Neural progenitor cell (in vitro differentiated cells): Measurements from ENCODE around the gene KNDC1. TPM values are rescaled to one million over a fixed set of nuclear protein-coding genes. Genes with fewer than 3 reads are reported as not detected.

Experiments used
- DNase-seq: peaks from one replicate; pipeline ENCODE4 v3.0.0-alpha.2; 2016; ENCODE audit warnings: low spot score
- H2AFZ ChIP-seq: fragments of 200-600 bp; sonication (generic); replicated peaks from 2 replicates; pipeline ENCODE4 v1.6.1; 2016; ENCODE audit warnings: antibody characterized with exemption
- H3F3A ChIP-seq: fragments of 200-600 bp; sonication (generic); 2 replicates; pipeline ENCODE4 v1.6.1; 2016; ENCODE audit warnings: antibody characterized with exemption, low read depth
- H3K27ac ChIP-seq: fragments of 200-600 bp; sonication (generic); 2 replicates; pipeline ENCODE4 v1.5.1; 2016; ENCODE audit warnings: mild to moderate bottlenecking
- H3K27me3 ChIP-seq: fragments of 200-600 bp; sonication (generic); 2 replicates; pipeline ENCODE4 v1.6.1; 2016; ENCODE audit warnings: mild to moderate bottlenecking, moderate library complexity
- H3K36me3 ChIP-seq: fragments of 200-600 bp; sonication (generic); 2 replicates; pipeline ENCODE4 v1.5.1; 2016
- H3K4me1 ChIP-seq: fragments of 200-600 bp; sonication (generic); 2 replicates; pipeline ENCODE4 v1.6.1; 2016; ENCODE audit warnings: mixed run types
- H3K4me2 ChIP-seq: fragments of 200-600 bp; sonication (generic); 2 replicates; pipeline ENCODE4 v1.6.1; 2016
- H3K4me3 ChIP-seq: fragments of 200-600 bp; sonication (generic); 2 replicates; pipeline ENCODE4 v1.5.1; 2016
- H3K79me2 ChIP-seq: fragments of 200-600 bp; sonication (generic); 2 replicates; pipeline ENCODE4 v1.6.1; 2016; ENCODE audit warnings: low read depth
- H3K9ac ChIP-seq: fragments of 200-600 bp; sonication (generic); 2 replicates; pipeline ENCODE4 v1.6.1; 2016
- H3K9me3 ChIP-seq: fragments of 200-600 bp; sonication (generic); 2 replicates; pipeline ENCODE4 v1.5.1; 2016; ENCODE audit warnings: low read depth
- H4K20me1 ChIP-seq: fragments of 200-600 bp; sonication (generic); 2 replicates; pipeline ENCODE4 v1.6.1; 2016; ENCODE audit warnings: low read depth
- H3K27ac Mint-ChIP-seq: 3 replicates; pipeline ENCODE4 v1.8.0; 2021; ENCODE audit warnings: mixed read lengths
- H3K27me3 Mint-ChIP-seq: 2 replicates; pipeline ENCODE4 v1.8.0; 2022; ENCODE audit warnings: low read depth, mild to moderate bottlenecking, inconsistent platforms, moderate library complexity, mixed read lengths; ENCODE audit not compliant: insufficient read depth
- H3K36me3 Mint-ChIP-seq: 3 replicates; pipeline ENCODE4 v1.8.0; 2021; ENCODE audit warnings: mixed read lengths
- H3K4me1 Mint-ChIP-seq: 3 replicates; pipeline ENCODE4 v1.8.0; 2021; ENCODE audit warnings: mixed read lengths
- H3K4me3 Mint-ChIP-seq: 3 replicates; pipeline ENCODE4 v1.8.0; 2021; ENCODE audit warnings: mild to moderate bottlenecking, moderate library complexity, mixed read lengths
- H3K9me3 Mint-ChIP-seq: 3 replicates; pipeline ENCODE4 v1.8.0; 2020; ENCODE audit warnings: mixed read lengths
- EZH2 ChIP-seq: fragments of 200-600 bp; sonication (generic); IDR thresholded peaks from 2 replicates; pipeline ENCODE4 v1.6.1; 2017; ENCODE audit warnings: antibody characterized with exemption, mild to moderate bottlenecking, moderate library complexity
- EZH2phosphoT487 ChIP-seq: fragments of 200-600 bp; sonication (generic); IDR thresholded peaks from 2 replicates; pipeline ENCODE4 v1.6.1; 2017; ENCODE audit warnings: antibody characterized with exemption
- total RNA-seq: library from RNA; depleted of rRNA; stranded (reverse); fragments of >200 nt; gene quantifications from 2 replicates; pipeline ENCODE4 v1.2.3, GENCODE V29; 2015; ENCODE audit warnings: low replicate concordance
- TF ChIP-seq, protein P1 (sequence below): fragments of 200-600 bp; sonication (generic); IDR thresholded peaks from 2 replicates; pipeline ENCODE4 v1.5.1; 2017; ENCODE audit warnings: antibody characterized with exemption, mild to moderate bottlenecking

The KNDC1 gene
- total RNA-seq, 1 donor from 2014 or later, result 1.8 TPM

DNA sequence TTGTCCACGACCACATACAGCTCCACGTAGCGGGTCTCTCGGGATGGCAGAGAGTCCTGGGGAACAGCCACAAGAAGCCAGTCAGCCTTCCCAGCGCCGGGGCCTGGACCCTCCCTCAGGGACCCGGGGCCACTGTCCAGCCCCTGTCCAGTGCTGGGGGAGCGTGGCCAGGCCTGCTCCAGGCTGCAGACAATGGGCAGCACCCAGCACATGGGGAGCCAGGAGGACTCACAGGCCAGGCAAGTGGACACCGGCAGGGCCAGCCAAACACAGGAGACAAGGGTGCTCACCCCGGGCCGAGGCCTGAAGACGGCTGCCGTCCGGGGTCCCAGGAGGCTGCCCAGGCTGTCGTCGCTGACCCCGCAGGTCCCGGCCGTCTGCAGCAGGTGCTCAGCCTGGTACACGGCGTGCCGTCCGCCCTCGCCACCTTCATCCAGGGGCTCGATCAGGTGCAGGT lies 113.0 kb downstream of the KNDC1 start:
- Histone ChIP-seq H3K36me3 (no peaks in the 10 kb centered on the region), H3K9me3 (no peaks in the 10 kb centered on the region), H3K4me1 (peaks cover 22% of the 10 kb centered on the region), H3F3A (peaks cover 7% of the 10 kb centered on the region), H3K4me3 (no peak overlapping the region), H3K9ac (no peak overlapping the region), H3K79me2 (no peaks in the 10 kb centered on the region), H3K4me2 (no peak overlapping the region), H4K20me1 (peaks cover 8% of the 10 kb centered on the region), H3K27ac (no peak overlapping the region), H2AFZ (no peak overlapping the region), H3K27me3 (peaks cover 22% of the 10 kb centered on the region)
- no peaks in the 10 kb centered on the region for H3K4me1 Mint-ChIP-seq
- peaks cover 4% of the 10 kb centered on the region for H3K27me3 Mint-ChIP-seq
- DNase-seq, result no peak
- H3K27ac Mint-ChIP-seq, result no peak overlapping the region
- H3K4me3 Mint-ChIP-seq, result no peak overlapping the region
- no peaks in the 10 kb centered on the region for H3K9me3 Mint-ChIP-seq
- TF ChIP-seq, protein P1, sequence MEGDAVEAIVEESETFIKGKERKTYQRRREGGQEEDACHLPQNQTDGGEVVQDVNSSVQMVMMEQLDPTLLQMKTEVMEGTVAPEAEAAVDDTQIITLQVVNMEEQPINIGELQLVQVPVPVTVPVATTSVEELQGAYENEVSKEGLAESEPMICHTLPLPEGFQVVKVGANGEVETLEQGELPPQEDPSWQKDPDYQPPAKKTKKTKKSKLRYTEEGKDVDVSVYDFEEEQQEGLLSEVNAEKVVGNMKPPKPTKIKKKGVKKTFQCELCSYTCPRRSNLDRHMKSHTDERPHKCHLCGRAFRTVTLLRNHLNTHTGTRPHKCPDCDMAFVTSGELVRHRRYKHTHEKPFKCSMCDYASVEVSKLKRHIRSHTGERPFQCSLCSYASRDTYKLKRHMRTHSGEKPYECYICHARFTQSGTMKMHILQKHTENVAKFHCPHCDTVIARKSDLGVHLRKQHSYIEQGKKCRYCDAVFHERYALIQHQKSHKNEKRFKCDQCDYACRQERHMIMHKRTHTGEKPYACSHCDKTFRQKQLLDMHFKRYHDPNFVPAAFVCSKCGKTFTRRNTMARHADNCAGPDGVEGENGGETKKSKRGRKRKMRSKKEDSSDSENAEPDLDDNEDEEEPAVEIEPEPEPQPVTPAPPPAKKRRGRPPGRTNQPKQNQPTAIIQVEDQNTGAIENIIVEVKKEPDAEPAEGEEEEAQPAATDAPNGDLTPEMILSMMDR, result no peak
- TF ChIP-seq EZH2phosphoT487 (no peak), EZH2 (no peak)
- H3K36me3 Mint-ChIP-seq, result no peaks in the 10 kb centered on the region

DNA sequence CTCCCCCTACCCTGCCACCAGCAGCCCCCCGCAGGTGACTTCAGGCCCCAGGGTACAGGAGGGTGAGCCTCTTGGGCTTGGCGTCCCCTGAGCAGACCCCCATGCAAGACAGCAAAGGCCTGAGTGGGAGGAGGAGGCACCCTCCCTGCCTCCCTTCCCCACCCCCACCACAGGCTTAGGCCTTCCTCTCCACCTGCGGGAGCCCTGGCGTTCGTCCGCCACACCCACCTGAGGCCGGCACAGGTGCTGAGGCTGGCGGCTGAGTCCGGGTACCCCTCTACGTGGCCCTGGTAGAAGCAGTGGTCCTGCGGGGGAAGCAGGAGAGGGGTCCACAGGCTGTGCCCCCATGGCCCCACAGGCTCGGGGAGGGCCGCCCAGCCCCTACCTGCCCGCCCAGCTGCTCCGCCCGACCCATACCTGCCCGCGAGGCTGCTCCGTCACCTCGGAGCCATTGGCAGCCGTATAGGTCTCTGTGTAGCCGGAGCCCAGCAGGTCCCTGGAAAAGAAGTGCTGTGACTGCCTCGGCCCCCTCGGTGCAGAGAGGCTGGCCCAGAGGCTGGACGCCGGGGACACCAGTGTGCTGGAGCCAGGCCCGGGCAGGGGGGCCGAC lies 113.6 kb downstream of the KNDC1 start:
- no peak overlapping the region for H2AFZ ChIP-seq
- H3K27me3 Mint-ChIP-seq, result peaks cover 4% of the 10 kb centered on the region
- H3K27me3 ChIP-seq, result peaks cover 22% of the 10 kb centered on the region
- H3K27ac Mint-ChIP-seq, result no peak overlapping the region
- TF ChIP-seq EZH2 (no peak), EZH2phosphoT487 (no peak)
- TF ChIP-seq, protein P1, result no peak
- H3K4me3 Mint-ChIP-seq, result no peak overlapping the region
- no peaks in the 10 kb centered on the region for H3K9me3 Mint-ChIP-seq
- H3F3A ChIP-seq, result peaks cover 13% of the 10 kb centered on the region
- no peak overlapping the region for H3K4me2 ChIP-seq
- no peak for DNase-seq
- peaks cover 22% of the 10 kb centered on the region for H3K4me1 ChIP-seq
- no peak overlapping the region for H3K9ac ChIP-seq
- no peaks in the 10 kb centered on the region for H3K36me3 ChIP-seq
- H3K36me3 Mint-ChIP-seq, result no peaks in the 10 kb centered on the region
- H4K20me1 ChIP-seq, result peaks cover 8% of the 10 kb centered on the region
- no peaks in the 10 kb centered on the region for H3K9me3 ChIP-seq
- H3K4me3 ChIP-seq, result no peak overlapping the region
- H3K79me2 ChIP-seq, result no peaks in the 10 kb centered on the region
- H3K4me1 Mint-ChIP-seq, result peaks cover 2% of the 10 kb centered on the region
- no peak overlapping the region for H3K27ac ChIP-seq

DNA sequence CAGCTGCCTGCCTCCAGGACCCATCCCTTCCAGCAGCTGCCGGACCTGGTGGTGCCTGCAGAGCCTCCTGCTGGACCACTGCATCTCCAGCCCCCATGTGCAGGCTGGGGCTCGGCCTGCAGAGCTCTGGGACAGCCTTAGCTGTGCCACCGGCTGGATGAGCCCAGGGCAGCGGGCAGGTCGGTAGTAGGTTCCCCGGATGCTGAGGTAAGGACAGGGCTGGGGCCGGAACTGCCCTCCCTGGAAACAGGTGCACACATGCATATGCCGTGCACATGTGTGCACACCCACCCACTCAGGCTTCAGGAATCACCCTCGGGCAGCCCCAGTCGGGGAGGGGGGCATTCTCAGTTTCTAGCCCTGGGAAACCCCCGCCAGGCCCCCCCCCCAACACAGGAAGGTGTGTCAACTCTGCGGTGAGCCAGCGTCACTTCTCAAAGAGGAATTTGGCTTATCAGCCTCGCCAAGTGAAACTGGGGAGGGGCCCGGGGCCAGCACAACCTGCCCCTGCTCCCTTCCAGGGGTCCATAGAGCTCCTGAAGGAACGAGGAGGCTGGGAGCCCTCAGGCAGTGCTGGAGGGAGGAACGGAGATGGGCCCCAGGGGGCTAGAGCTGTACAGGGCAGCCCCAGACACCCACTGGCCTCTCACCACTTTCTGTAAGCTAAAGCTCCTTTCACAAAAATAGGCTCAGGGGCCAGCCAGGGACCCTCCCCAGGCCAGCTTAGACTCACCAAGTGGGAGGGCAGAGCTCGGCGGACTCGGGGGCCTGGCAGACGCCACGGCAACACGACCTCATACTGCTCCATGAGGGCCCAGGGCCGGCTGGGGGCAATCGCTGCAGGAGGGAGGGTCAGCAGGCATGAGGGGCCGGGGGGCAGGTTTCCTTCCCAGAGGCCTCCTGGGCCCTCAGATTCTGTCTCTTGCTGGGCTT lies 115.0 kb downstream of the KNDC1 start:
- Histone ChIP-seq H3K4me2 (peak overlapping the region; percentile 85), H3K9ac (no peak overlapping the region)
- H3K27me3 Mint-ChIP-seq, result peaks cover 7% of the 10 kb centered on the region

More for the DNA sequence above, 115.0 kb downstream of the KNDC1 start:
- Mint-ChIP-seq H3K4me1 (peaks cover 2% of the 10 kb centered on the region), H3K4me3 (no peak overlapping the region), H3K27ac (no peak overlapping the region), H3K9me3 (no peaks in the 10 kb centered on the region), H3K36me3 (no peaks in the 10 kb centered on the region)
- H3F3A ChIP-seq, result peaks cover 15% of the 10 kb centered on the region
- no peaks in the 10 kb centered on the region for H3K9me3 ChIP-seq
- no peak for TF ChIP-seq EZH2
- TF ChIP-seq EZH2phosphoT487, result no peak
- TF ChIP-seq, protein P1, result no peak
- peaks cover 22% of the 10 kb centered on the region for H3K4me1 ChIP-seq
- no peaks in the 10 kb centered on the region for H3K79me2 ChIP-seq
- H2AFZ ChIP-seq, result no peak overlapping the region
- no peak overlapping the region for H3K4me3 ChIP-seq
- peaks cover 22% of the 10 kb centered on the region for H3K27me3 ChIP-seq
- H4K20me1 ChIP-seq, result peaks cover 8% of the 10 kb centered on the region
- DNase-seq, result no peak
- no peaks in the 10 kb centered on the region for H3K36me3 ChIP-seq
- no peak overlapping the region for H3K27ac ChIP-seq
